ENCODE results near the gene CENPS. TPM values are rescaled to one million over a fixed set of nuclear protein-coding genes. Genes with fewer than 3 reads are reported as not detected.

CENPS gene
- total RNA-seq (2022; extraction: Qiagen RNA extraction; ENCODE audit: low read depth): 26.5 to 32.5 TPM (median 28.9 TPM) in 5 replicates

GRCh38 chr1:10430216-10431069, at the start of gene CENPS:
CENPS (plus strand) TSS chr1:10430433; CDS start chr1:10430518, 85 bp downstream.

GRCh38 chr1:10398734-10399443, 31.3 kb upstream of the CENPS start, which contains the start of gene PGD:
PGD (plus strand) TSS chr1:10399064; CDS start chr1:10399118, 54 bp downstream.

GRCh38 chr1:10449751-10450150, 19.5 kb downstream of the CENPS start, which contains the start of gene CORT:
CORT (plus strand) TSS chr1:10450031; CDS start chr1:10450224, 193 bp downstream.

GRCh38 chr1:10472220-10473144, 42.2 kb downstream of the CENPS start, which contains the start of gene DFFA:
DFFA (minus strand) TSS chr1:10472529; CDS start chr1:10472458, 71 bp downstream.

GRCh38 chr1:10474613-10475507, 44.6 kb downstream of the CENPS start, which contains the start of gene PEX14:
PEX14 (plus strand) TSS chr1:10474950; CDS start chr1:10474967, 17 bp downstream.

Other genes starting within 250 kb of the CENPS start
- gene KIF1B, start 219.9 kb upstream of the CENPS start, total RNA-seq (2022; extraction: Qiagen RNA extraction; ENCODE audit: low read depth): 9.5 to 15.2 TPM (median 13.0 TPM) in 5 replicates
- gene PGD, start 31.4 kb upstream of the CENPS start, total RNA-seq (2022; extraction: Qiagen RNA extraction; ENCODE audit: low read depth): 1,032 to 1,158 TPM (median 1,088 TPM) in 5 replicates
- gene CORT, start 19.6 kb downstream of the CENPS start, total RNA-seq (2022; extraction: Qiagen RNA extraction; ENCODE audit: low read depth): 0.16 to 0.19 TPM in 2 of 5 replicates, not detected in the others
- gene DFFA, start 42.1 kb downstream of the CENPS start, total RNA-seq (2022; extraction: Qiagen RNA extraction; ENCODE audit: low read depth): 22.1 to 26.2 TPM (median 23.9 TPM) in 5 replicates
- gene PEX14, start 44.5 kb downstream of the CENPS start, total RNA-seq (2022; extraction: Qiagen RNA extraction; ENCODE audit: low read depth): 12.8 to 15.5 TPM (median 14.6 TPM) in 5 replicates

Data from A549 treated with GW870086 at 1 μM for 4 hours (cell line).